Fibroblast of lung (primary cell): ENCODE data around the gene ADH6.

Experiments used
- EZH2 ChIP-seq: IDR thresholded peaks from 2 replicates; pipeline ENCODE4 v1.5.1; 2012; ENCODE audit warnings: low read length, control low read depth, mild to moderate bottlenecking; ENCODE audit errors: missing control alignments
- TF ChIP-seq, protein P1 (sequence below), 2 donors: IDR thresholded peaks in 1 of 2; conservative IDR thresholded peaks in 1 of 2; 1 replicate in 1 of 2; 2 replicates in 1 of 2; pipeline ENCODE4 v1.5.1; 2011 to 2012; ENCODE audit warnings: low read length in 2 of 2, control low read depth in 1 of 2, inconsistent platforms in 1 of 2, low read depth in 1 of 2, mild to moderate bottlenecking in 1 of 2

DNA sequence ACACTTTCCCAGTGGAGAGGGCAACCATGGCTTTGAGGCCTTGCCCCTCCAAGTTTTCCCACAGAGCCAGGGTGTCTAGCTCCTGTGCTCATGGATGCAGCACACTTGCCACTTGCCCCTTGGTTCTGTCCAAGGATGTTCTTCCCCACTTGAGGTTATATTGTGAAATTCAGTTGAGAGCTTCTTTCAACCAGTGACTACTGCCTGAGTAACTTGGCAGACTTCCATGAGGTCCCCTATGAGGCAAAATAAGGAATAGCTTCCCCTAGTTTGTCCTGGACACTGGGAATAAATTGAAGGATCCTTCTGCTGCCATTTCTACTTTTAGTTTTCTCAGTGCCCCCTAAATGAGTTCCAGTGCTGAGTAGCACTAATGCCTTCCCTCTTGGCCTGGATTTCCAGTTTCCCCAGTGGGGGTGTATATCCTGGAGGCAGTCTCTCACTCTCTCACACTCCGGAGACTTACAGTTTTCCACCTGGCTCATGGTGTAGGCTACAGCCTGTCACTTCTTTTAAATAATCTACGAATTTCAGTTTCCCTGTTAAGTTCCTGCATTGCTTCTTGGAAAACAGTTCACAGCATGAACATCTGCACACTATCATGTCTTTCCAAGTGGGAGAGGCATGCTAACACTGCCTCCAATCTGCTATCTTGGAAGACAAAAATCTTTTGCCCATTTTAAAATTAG, 38.5 kb downstream of the ADH6 start:
- TF ChIP-seq EZH2, result no peak
- TF ChIP-seq, protein P1, sequence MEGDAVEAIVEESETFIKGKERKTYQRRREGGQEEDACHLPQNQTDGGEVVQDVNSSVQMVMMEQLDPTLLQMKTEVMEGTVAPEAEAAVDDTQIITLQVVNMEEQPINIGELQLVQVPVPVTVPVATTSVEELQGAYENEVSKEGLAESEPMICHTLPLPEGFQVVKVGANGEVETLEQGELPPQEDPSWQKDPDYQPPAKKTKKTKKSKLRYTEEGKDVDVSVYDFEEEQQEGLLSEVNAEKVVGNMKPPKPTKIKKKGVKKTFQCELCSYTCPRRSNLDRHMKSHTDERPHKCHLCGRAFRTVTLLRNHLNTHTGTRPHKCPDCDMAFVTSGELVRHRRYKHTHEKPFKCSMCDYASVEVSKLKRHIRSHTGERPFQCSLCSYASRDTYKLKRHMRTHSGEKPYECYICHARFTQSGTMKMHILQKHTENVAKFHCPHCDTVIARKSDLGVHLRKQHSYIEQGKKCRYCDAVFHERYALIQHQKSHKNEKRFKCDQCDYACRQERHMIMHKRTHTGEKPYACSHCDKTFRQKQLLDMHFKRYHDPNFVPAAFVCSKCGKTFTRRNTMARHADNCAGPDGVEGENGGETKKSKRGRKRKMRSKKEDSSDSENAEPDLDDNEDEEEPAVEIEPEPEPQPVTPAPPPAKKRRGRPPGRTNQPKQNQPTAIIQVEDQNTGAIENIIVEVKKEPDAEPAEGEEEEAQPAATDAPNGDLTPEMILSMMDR (conservative IDR thresholded peaks at IDR 0.05 in 1 of 2, IDR thresholded peaks at IDR 0.05 in 1 of 2; ENCODE audit: low read depth in 1 of 2, low read length in 2 of 2), result no peak
